HG03103 (cell line): ENCODE results near the gene CACNA1C.

Source experiments
- ATAC-seq: cut with Tn5 transposase; IDR thresholded peaks from one replicate; pipeline ENCODE4 v1.9.1; 2021; ENCODE audit warnings: low read depth; ENCODE audit not compliant: unreplicated experiment

Gene CACNA1C

GRCh38 chr12:2304223-2304622, 251.4 kb downstream of the CACNA1C start:
- no peak for ATAC-seq

DNA sequence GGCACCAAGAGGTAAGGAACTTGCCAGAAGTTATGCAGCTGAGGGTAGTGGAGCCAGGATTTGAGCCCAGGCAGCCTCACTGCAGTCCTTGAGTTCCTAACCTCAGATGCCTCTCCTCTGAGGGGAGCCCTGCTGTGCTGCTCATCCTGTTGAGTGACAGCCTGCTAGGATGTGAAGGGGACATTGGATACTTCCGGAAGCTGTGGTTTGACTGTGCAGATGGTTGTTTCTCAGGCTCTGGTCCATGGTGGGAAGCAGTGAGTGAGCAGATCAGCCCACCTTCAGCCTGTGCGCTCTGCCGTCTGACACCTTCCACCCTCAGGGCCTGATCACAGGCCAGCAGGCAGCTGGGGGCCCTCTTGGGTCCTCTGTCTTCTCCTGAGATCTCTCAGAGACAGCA, 253.2 kb downstream of the CACNA1C start:
- no peak for ATAC-seq

DNA sequence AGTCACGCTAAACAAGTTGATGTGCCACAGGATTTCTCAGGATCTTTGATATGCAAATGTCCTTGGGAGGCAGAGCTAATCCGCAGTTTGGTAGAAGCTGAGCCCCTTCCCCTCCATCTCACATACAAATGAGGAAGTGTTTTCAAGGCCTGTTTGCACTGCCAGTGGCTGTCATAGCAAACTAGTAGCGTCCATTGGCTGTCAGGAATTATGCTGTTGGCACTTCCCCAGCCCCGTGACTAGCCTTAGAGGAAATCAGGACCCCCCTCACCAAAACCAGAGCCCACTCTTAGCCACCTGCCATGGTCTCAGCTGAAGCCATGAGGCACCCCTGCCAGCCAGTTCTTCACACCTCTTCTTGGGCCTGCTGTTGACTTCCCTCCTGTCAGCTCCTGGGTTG, 253.9 kb downstream of the CACNA1C start:
- ATAC-seq = no peak

GRCh38 chr12:2307550-2307949, 254.8 kb downstream of the CACNA1C start:
- no peak for ATAC-seq

- ATAC-seq = no peak
Measured at GRCh38 chr12:2309647-2310046, 256.9 kb downstream of the CACNA1C start.

DNA sequence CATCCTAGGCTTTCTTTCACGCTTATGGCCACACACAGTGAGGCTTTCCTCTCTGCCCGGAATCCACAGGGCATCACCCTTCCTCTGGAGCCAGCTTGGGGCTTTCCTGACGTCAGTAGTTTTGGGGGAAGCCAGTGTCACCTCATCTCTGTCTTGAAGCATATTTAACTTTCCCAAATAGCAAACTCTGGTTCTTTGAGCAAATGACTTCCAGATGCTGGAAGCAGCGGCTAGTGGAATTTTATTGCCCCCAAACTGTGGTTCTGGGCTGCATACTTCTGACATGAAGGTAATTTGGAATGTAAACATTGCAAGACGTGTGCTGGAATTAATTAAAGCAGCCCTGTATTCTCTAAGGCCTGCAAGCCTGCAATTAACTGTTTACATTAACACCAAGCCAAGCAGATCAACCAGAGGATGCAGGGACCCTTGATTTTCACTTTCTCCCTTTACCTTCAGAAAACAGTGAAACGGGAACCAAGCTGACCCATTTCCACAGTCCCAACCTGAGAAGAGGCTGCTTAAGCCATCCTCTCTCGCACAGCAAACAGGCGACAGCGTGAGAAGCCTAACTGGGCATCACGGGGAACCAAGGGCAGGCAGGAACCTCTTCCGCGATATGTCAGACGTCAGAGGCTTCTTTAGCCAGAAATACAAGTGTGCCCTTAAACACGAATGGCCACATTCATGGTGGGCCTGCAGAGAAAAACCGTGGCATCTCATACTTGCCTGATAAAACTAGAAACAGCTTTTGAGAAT, 258.4 kb downstream of the CACNA1C start:
- no peak for ATAC-seq

DNA sequence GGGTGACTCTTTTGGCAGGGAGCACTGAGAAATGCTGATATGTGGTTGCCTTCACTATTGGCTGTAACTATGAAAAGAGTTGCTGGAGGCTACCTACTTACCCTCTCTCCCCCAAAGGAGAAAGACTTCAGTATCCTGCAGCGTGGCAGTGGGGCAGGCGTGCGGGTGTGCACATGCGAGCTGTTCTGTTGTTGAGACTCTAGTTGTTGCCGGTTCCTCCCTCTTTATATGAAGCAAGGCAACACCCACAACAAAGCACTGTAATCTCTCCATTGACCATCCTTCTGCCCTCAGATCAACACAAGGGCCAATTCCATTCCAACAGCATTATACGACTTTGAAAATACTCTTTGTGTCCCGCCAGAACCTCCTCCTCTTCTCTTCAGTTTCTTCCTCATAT, 259.4 kb downstream of the CACNA1C start:
- no peak for ATAC-seq

GRCh38 chr12:2312770-2313169, 260.0 kb downstream of the CACNA1C start:
- ATAC-seq = no peak

GRCh38 chr12:2314492-2314891, 261.7 kb downstream of the CACNA1C start:
- no peak for ATAC-seq

- no peak for ATAC-seq
Measured at GRCh38 chr12:2317772-2318171, 265.0 kb downstream of the CACNA1C start.

- no peak for ATAC-seq
Measured at GRCh38 chr12:2318286-2318685, 265.5 kb downstream of the CACNA1C start.

GRCh38 chr12:2319136-2319535, 266.3 kb downstream of the CACNA1C start:
- ATAC-seq = no peak

DNA sequence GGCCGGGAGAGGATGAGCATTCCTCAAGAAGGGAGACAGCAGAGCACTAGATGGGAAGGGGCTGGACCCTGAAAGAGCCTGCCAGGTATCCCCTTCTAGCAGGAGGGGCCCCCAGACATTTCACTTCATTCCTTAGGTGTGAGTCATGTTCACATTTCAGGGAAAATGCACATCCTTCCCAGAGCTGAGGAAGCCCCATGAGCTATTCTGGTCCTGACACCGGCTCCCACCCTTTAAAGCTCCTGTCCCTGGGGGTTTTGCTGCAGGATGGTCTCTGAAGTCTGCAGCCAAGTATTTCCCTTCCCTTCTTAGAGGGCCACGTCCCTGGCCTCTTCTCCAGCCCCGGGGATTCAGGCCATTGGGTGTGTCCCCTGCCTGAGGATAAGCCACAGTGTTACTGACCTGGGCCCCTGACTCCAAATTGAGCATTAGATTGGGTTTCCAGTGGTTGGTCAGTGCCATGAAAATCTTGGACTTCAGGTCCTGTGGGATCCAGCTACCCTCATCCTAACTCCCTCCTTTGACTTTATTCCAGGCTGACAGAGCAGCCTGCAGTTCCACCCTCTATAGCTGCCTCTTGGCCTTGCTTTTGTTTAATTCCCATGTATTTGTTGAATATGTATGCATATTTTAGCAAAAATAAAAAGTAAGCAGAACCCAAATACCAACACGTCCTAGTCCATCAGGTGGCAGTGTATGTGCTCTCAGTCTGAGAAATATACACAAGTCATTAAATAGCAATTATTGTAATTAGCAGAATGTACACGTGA, 267.1 kb downstream of the CACNA1C start:
- no peak for ATAC-seq

DNA sequence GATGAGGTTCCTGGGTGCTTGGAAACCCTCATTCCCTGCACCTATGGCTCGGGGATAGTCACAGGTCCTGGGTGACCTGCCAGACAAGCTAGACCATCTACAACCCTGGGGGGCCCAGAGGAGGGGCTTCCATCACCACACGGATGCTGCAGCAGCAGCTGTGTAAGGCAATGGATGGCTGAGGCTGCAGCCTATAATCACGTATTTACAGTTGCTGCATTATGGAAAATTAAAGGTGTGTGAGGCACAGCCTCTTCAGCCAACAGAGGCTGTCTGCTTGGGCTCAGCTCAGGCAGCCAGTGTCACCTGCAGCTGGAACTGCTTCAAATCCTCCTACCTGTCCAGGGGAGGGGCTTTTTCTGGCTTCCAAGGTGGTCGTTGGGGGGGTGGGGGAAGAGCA, 268.1 kb downstream of the CACNA1C start:
- ATAC-seq = no peak

DNA sequence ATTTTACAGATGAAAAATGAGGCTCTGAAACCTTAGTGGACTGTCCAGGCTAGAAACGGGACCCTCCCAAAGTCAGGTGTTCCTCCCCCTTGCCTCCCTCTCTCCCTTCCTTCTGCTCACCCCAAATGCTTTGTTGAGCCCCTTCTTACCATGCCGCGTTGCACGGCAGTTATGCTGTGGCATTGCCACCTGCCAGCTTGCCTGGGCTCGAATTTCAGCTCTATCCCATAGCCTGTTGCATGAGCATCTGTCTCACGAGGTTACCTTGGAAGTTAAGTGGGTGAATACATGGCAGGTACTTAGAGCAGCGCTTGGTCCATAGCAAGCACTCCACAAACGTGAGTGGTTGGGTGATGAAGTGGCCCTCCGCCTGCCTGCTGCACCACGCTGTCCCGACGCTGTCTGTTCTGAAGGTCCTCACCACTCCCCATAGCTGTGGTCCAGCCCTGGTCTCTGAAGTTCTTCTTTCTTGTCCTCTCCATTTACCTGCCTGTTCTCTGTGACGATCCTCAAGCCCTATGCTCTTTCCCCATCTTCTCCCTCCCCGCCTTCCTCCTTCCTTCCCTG, 269.9 kb downstream of the CACNA1C start:
- ATAC-seq = no peak

- no peak for ATAC-seq
Measured at GRCh38 chr12:2323532-2324255, 270.9 kb downstream of the CACNA1C start.

DNA sequence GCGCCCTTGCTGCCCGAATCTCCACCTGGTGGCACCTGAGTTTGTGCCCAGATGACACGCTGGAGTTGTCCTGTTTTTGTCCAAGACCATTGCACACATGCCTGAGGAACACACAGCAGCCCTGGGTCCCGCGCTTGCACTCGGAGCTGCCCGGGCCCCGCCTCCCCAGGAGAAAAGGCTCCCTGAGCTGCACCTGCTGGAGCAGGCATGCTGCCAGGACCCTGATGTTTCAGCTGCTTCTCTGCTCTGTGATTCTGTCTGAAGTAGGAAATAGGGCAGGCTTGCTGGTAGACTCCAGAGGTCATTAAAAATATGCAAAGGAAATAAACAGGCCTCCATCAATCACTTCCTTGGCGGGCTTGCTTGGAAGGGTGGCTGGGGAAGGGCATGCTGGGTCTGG, 271.6 kb downstream of the CACNA1C start:
- no peak for ATAC-seq

GRCh38 chr12:2325519-2325918, 272.7 kb downstream of the CACNA1C start:
- ATAC-seq = no peak

DNA sequence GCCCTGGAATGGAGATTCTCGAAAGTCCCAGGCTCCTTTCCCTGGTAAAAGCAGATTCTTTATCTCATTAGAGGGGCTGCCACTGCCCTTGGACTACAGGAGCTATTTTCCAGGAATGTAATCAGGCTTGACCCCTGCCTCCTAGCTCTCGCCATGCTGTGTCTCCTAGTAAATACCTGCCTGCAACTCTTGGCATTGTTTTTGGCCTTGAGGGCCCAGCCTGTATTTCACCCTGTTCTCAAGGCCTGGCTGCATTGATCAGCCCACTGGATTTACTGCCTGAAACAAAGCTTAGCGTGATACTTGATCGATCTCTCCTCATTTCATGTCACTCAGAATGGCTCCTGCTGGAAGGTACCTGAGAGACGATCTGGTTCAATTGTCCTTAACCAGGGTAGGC, 273.7 kb downstream of the CACNA1C start:
- no peak for ATAC-seq

- ATAC-seq = no peak
Measured at GRCh38 chr12:2328661-2329060, 275.9 kb downstream of the CACNA1C start.

GRCh38 chr12:2329661-2330210, 276.9 kb downstream of the CACNA1C start:
- ATAC-seq = no peak
